Activated gamma-delta T cell treated with anti-CD3 and anti-CD28 coated beads, Interleukin-2, amount 50 U/mL, for 16 hours (primary cell): Measurements from ENCODE around the gene LMTK2.
"Not testable (repeated sequence)": the region's sequence is repeated elsewhere in the genome, so short reads cannot be mapped to it uniquely, and the experiment has no call there.

Source experiments
- DNase-seq: peaks from one replicate; pipeline ENCODE4 v3.0.0-alpha.2; 2020; ENCODE audit warnings: low read depth

Gene LMTK2

DNA sequence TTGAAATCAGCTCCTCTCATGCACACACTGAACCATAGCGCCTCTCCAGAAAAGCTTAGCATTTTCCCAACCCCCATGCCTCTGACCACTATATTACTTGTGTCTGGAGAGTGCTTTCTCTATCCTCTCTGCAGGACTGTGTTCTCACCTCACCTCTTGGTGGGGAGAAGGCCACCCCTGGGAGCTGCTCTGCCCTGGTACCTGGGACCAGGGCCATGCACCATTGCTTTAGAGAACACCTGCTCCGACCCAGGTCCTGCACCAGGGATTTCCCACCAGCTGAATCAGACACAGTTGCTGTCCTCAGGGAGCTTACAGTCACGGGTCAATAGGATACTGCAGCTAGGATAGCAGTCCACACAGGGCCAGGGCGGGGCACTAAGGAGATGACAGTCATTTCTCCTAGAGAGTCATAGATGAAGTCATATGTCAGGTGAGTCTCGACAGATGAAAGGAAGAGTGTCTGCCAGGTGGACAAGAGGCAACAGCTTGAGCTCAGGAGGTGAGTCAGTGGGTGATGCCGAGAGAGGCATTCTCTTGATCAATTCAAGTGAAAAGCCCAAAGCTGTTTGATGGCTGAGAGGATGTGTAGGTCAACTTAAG, 619 bp upstream of the LMTK2 start:
- no peak for DNase-seq

DNA sequence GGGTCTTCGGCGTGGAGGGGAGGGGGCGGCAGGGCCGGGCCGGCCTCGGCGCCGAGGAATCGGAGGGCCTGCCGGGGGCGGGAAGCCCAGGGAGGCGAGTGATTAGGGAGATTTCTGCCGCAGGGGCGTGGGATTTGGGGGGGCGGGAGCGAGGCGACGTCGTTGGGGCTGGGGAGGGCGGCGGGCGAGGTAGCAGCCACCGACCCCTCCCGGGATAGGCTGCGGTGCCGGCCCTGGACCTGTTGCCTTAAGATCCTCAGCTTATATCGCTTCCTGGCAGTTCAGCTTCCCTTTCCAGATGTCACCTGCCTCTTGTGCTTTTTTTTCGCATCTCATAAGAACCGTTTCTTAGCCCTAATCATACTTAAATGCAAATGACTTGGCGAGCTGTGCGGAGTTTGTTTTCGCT, 655 bp downstream of the LMTK2 start:
- no peak for DNase-seq

DNA sequence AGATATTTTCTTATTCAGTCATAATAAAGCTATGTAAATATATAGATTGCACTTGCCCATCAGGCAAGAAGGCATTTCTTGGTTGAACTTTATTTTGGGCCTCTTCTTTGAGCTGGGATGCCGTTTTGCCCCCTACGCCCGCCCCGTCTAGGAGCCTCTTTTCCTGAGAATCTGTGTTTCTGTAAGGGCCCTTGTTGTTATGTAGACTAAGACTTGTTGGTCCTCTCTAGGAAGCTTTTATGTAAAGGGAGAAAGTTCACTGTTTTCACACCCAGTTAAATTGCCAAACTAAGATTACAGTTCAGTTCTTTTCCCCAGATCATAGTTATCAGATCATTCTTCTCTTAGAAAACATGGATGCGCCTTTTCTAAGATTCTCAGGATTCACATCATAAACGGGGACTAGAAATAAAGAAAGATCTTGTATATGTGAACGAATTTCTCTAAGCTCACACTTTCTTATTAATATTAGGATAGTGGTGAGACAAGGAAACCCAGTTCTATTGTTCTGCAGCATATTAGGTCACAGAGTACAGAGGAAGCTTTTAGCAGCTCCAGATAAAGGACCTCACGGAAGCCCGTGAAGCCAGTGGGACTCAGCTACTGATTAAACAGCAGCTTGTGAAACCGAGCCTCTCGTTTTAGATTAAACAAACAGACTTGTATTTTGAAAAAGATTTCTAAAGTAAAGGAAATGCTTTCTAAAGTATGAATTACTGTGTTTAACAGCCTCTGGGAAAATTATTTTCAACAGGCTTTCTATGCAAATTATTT, 3.8 kb downstream of the LMTK2 start:
- DNase-seq: no peak

DNA sequence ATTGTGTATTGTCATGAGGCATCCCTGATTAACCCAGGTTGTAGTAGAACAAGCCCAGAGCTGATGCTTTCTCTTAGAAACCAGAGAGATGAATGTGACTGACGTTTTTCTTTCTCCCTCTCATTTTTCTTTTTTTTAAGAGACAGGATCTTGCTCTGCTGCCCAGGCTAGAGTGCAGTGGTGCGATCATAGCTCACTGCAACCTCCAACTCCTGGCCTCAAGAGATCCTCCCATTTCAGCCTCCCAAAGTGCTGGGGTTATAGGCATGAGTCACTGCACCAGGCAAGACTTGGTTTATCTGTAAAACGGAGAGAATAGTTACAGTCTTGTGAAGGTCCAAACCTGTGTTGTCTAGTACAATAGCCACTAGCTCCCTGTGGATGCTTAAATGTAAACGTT, 5.4 kb downstream of the LMTK2 start:
- no peak for DNase-seq

DNA sequence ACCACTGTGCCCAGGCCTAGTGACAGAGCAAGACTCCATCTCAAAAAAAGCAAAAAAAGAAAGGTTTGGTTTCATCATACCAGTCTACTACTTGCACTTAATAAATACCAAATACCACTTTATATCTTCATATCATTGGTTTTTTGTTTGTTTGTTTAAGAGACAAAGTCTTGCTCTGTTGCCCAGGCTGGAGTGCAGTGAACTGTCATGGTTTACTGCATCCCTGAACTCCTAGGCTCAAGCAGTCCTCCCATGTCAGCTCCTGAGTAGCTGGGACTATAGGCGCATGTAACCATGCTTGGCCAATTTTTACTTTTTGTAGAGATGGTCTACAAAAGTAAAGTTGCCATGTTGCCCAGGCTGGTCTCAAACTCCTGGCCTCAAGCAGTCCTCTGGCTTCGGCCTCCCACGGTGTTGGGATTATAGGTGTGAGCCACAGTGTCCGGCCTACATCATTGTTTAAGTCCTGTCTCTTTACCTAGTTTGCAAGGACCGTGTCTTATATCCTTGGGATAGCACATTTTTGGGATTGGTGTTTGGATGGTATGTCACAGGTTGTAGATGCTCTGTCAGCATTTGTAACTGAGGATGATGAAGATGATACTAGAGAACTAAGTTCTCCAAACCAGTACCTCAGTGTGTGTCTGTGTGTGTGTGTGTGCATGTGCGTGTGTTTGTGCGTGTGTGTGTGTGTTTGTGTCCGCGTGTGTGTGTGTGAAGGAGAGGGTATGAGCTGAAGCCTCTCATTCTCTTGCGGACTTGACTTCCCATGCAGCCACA, 9.3 kb downstream of the LMTK2 start:
- DNase-seq: no peak

DNA sequence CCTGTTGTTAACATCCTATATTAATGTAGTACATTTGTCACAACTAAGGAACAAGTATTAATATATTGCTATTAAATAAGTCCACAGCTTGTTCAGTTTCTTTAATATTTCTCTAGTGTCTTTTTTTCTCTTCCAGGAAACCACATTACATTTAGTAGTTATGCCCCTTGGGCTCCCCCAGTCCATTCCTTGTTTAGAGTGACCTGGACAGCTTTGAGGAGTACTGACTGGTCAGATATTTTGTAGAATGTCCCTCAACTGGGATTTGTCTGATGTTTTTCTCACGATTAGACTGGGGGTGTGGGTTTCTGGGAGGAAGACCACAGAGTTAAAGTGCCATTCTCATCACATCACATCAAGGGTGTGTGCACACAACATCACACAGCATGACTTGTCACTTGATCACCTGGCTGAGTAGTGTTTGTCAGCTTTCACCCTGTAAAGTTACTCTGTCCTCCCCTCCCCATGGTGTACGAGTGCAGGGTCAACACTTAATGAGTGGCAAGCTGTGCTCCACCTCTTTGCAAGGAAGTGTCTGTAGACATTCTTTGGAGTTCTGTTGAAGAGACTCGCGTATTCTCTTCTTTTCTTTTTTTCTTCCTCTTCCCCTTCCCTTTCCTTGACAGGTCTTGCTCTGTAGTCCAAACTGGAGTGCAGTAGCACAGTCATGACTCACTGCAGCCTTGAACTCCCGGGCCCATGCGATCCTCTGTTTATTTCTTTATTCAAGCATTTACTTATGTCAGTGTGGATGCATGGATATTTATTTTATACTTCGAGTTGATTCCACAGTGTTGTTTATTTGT, 10.2 kb downstream of the LMTK2 start:
- DNase-seq: no peak

DNA sequence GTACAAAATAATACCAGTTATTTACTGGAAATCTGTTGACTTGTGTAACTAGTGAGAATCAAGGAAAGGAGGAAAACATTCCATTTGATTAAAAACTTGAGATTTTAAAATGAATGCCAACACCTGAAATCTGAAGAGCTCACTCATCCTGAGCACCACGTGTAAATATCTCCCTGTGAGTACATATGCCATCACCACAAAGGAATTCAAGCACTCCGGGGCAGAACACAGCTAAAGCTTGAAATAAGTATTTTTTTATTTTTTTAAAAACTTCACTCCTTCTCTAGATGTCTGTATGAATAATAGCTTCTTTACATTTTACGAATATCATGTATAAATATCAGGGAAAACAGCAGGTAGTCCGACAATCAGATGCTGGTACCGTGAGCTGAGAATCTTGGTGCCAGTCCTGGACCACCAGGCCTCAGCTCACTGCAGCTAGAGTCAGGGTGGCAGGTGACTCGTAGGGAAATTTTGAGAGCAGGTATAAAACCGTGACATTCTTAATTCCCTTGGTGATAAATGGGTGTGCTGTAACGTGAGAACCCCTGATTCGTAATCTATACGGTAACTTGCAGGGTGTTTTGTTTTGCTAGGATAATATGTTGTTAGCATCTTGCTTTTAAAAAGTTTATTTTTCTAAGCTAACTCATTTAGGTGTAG, 12.7 kb downstream of the LMTK2 start:
- DNase-seq: no peak

DNA sequence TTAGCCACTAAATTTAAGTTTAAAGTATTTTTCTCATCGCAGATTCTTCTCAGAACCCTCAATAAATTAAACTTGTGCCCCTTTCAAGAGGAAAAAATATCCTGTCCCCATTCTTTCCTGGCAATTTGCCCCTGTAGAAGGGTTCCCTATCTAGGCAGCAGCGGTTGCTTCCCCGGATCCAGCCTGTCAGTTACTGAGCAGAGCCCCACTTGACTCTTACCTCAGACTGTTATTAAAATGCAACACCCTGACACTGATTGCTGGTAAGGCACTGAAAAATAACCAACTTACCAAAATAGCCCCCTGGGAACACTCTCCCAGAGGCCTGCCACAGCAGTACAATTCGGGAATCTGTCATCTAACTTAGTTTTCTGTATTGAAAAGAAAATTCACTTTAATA, 13.9 kb downstream of the LMTK2 start:
- DNase-seq: no peak

DNA sequence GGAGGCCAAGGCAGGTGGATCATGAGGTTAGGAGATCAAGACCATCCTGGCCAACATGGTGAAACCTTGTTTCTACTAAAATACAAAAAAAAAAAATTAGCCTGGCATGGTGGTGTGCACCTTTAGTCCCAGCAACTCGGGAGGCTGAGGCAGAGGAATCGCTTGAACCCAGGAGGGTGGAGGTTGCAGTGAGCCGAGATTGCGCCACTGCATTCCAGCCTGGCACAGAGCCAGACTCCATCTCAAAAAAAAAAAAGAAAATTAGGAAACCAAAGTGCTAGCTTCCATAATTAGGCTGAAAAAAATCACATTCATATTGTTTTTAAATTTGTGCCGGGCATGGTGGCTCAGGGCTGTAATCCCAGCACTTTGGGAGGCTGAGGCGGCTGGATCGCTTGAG, 14.7 kb downstream of the LMTK2 start:
- DNase-seq: not testable (repeated sequence)

DNA sequence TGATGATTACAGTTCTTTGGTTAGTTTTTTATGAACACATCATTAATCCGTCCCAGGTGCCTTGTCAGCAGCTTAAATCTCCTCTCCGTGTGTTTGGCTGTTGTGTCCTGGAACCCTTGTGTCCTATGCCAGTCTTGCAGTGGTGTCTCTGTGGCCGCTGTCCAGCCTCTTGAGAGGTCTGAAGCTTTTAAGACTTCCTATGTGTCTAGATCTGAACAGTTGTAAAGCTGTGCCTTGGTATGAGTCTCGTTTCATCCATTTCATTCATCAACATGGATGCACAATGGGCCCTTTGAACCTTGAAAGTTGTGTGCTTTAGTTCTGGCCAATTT, 16.7 kb downstream of the LMTK2 start:
- DNase-seq: no peak

DNA sequence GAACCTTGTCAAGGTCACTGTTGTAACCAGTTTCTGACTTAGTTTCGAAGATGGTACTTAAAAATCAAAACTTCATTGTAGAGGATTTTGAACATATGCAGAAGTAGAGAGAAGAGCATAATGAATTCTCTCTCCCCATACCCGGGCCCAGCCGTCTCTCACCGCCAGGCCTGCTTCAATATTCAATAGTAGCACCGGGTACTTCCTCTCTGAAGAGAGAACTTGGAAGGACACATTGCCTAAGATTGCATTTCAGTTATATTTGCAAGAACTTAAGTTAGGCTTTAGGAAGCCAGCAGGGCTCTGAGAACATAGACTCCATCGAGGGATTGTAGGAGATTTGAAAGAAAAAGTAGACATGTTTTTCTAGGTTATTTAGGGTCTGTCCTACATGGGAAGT, 19.1 kb downstream of the LMTK2 start:
- no peak for DNase-seq

DNA sequence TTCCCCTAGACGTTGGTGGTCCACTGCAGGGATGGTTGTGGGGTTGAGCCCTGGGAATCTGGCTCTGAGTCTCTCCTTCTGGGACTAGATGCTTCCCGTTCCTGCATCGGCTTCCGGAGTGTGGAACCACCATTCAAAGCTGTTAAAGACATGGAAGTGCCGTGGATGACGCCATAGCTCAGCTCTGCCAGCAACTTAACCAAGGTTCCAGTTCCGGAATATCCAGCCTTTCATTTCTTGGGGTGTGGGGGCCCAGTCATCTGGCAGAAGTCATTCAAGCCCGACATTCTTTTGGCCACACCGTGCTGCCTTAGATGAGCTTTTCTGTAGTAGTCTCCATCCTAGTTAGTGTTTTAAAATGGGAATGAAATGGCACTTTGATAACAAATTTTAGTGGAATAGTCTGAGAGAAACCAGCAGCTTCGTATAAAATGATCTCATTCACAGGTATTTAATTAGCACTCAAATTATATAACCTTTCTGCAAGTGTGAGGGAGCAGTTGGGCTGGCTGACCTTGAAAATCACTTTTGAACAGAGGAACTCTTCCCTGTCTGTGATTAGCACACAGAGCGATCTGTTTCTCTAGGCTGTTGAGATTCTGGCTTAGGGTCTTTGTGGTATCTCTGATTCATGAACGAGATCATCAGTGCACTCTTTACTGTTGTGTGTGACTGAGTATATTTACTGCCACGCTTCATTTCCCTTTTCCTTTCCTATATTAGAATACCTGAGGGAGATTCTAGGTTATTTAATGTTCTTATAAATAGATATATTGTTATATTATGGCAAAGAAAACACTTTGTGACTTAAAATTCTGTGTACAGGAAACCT, 19.9 kb downstream of the LMTK2 start:
- no peak for DNase-seq

DNA sequence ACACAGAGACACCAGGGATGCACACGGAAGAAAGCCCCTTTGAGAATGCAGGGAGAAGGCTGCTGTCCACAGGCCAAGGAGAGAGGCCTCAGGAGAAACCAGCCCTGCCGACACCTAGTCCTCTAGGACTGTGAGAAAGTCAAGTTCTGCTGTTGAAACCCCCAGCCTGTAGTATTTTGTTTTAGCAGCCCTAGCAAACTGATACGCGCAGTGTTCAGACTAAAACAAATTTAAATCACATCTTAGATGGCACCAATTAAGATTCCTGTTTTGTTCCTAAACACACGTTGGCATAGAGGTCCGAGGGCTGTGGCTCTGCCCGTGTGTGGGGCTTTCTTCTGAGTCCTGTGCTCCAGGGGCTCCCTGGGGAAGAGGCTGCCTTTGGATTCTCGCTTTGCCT, 21.7 kb downstream of the LMTK2 start:
- DNase-seq: no peak

DNA sequence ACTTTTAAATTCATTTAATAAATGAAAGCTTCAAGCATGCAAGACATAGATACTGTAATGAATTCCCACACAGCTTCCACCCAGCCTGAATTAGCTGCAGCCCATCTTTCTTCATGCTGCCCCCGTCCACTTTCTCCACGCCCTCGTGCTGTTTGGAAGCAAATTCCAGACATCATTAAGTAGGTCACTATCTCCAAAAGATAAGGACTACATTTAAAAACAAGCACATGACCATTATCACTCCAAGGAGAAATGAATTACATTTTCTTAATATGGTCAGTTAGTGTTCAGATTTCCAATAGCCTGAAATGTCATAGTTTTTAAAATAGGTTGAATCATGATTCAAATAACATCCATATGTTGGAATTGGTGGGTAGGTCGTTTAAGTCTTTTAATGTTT, 24.3 kb downstream of the LMTK2 start:
- no peak for DNase-seq

DNA sequence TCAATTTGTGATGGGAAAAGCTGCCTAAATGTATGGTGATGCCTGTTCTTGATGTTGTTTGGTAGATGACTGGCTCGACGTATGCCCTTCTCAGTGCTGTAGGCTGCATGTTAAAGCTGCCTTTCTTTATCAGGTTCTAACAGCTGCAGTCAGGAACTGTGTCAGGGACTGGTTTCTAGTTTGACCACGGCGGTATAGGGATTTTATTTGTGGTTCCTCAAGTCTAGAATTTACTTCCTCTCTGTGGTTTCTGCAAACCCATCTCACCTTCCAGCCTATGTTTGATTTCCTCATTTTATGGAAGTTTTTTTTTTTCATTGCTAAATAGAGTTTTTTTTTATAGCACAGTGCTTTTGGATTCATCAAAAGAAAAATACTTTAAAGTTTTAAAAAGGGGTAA, 26.5 kb downstream of the LMTK2 start:
- DNase-seq: no peak

DNA sequence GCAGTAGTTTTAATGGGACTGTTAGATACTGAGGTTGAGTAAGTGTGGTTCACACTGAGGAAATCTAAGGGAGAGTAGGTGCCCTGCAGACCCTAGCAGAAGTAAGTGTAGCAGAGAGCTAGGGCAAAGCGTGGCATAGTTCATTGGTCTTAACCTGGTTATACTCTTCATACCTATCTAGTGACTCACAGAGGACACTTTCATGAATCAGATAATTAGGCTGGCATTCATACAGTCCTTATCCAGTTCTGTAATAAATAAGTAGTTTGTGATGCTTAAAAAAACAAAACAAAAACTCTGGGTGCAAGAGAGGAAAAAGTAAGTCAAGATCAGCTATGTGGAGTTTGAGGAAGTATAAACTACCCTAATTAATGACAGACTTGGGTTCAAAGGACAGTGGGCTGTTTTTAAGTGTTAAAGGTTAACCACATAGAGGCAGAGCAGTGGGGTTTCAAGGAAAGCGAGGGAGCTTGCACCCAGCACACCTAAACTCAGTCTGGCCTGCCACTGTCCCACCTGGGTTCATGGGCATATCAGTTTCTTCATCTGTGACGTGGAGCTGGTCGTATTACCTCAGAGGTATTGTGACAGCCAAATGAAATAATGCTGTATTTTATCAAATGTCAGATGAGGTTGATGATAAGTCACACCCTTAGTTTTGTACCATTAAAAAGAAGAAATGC, 27.1 kb downstream of the LMTK2 start:
- no peak for DNase-seq

DNA sequence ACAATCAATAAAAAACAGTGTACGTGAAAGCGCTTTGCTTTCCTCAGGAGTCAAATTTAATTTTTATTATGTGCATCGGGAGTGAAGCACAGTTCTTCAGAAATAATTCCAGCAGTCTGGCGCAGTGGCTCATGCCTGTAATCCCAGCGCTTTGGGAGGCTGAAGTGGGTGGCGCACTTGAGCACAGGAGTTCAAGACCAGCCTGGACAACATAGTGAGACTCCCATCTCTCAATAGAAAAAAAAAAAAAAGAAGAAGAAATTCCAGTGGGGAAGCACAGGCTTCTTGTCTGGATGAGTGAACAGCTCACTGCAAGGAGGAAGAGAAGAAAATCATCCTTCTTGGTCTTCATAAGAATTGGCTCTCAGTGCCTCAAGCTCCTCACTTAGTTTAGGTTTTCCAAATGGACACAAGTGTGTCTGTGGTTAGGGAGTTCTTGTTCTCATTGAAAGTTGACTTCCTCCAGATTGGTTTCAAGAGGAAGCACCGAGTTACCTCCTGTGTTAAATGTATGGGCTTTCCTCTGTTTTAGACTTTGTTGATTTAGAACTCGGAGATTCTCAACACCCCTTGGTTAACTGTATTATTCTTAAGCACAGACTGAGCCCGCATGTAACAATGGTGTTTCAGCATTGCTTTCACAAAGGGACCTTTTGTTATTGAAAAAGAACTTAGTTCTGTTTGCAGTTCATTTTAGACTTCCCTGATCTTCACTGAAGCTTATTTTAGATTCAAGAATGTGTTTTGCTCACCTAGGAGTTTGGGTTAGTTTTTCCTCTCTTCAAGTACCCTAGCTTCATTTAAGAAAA, 28.0 kb downstream of the LMTK2 start:
- DNase-seq: no peak

DNA sequence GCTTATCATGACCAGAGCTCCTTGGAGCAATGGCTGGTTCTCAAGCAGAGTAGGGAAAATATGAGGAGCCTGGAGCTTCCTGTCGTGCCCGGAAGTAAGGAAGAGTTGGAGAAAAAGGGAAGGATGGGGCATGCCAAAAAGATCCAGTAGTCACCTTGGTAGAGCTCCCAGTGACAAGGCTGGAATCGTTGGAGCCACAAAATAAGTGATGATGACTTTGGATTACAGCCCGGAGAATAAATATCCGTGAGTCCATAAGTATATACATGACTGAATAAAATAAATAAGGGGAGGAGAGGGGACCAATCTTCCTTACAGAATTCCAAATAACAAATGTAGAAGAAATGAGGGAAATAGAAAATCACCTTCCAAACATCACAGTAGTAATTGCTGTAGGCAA, 29.3 kb downstream of the LMTK2 start:
- no peak for DNase-seq

DNA sequence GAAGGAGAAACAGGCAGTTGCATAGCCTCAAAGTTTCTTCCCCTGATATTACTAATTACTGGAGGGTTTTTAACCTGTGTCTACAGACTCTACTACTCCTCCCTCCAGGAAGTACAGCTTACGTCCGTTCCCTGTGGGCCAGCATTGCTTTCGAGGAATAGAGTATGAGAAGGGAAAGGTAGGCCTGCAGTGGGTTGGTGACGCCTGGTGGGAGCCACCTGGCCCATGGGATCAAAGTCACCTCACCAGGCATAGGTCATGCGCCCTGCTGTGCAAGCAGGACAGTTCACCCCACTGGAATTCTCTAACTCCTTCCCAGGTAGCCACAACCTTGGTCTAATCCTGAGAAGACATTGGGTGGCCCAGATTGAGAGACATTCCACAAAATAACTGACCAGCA, 29.8 kb downstream of the LMTK2 start:
- no peak for DNase-seq
